RCC 7860 (cell line): ENCODE data around the gene DPM2.

Experiments
- DNase-seq: peaks from one replicate; pipeline ENCODE4 v3.0.0-alpha.2; 2015; ENCODE audit warnings: low spot score
- FAIRE-seq: peaks from 2 replicates; lab custom pipeline; 2012; peaks lifted over from hg19 to GRCh38; lab: Jason Lieb, UNC

The DPM2 gene

DNA sequence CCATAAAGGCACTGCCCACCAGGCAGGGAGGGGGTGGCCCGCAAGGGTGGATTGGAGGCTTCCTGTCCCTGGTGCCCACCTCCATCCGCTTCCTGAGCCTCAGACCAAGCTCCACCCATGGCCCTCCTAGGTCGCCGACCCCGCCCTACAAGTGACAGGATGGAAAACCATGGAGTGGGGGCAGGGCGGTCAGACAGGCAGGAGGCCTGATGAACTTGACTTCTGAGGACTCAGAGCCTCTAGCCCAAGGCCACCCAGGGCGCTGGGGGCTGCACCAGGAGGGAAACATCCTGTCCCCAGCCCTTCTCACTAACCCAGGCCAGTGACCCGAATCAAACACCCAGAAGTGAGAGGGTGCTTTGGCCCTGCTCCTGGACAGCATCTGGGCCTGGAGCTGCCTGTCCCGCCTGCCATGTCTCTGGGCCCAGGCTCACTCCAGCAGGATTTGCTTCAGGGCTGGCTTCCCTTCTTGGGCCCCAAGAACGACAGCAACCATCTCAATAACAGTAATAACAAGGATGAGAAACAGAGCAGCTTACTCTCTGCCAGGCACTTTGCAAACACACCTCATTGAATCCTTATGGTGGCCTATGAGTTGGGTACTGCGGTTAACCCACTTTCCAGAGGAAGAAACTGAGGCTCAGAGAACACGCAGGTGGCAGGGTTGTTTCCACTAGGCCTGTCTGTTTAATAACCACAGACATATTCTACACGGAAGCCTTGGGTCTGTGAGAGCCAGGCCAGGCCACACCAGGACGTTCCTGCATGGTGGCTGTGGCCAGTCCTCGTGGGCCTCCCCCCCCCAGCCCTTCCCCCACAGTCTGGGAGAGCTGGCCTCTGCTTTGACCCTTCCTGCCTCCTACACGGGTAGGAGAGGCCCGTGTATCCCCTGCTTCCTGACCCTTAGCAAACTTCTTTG, 33.8 kb downstream of the DPM2 start:
- FAIRE-seq (no peak), DNase-seq (peak; percentile 22)

DNA sequence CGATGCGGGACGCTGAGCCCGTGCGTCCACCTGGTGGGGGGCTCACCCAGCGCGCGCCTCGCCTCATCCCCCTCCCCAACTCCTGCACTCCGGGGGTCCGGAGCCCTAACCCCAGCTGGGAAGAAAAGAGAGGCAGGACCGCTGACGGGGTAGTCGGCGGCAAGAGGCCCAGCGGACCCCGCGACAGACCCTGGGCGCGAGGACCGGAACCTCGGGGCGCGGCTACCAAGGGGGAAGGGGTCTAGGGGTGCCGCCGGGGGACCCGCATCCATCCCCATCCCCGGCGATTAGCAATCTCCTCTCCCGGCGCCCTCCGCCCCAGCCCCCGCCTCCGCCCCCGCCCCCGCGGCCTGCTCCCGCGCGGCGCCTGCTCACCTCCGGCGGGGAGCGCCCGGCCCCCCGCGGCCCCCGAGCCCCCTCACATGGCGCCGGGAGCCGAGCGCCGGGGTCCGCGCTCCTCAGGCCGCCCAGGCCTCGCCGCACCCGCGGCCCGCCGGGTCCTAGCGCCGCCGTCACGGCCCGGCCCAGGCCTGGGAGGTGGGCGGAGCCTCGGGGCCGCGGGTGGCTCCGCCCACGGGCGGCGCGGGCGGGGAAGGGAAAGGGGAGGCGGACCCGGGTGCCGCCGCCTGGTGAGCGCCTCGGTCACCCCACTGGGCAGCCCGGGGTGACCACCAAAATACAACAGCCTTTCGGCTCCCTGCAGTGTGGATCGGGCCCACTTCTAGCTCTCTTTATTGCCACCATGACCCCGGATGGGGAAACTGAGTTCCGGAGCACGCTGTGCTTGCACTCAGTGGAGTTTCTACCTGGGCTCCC, 38.3 kb downstream of the DPM2 start, which contains the start of gene ST6GALNAC6:
Gene ST6GALNAC6, minus strand, starts transcription at position 476 of the 816 bp plus-strand sequence. CDS start 1,622 bp downstream, outside the sequence.
- DNase-seq (peak; percentile 14), FAIRE-seq (no peak)

- no peak for FAIRE-seq
- peak; percentile 26 for DNase-seq
These were observed 39.1 kb downstream of the DPM2 start for GRCh38 chr9:127898433-127899127.

DNA sequence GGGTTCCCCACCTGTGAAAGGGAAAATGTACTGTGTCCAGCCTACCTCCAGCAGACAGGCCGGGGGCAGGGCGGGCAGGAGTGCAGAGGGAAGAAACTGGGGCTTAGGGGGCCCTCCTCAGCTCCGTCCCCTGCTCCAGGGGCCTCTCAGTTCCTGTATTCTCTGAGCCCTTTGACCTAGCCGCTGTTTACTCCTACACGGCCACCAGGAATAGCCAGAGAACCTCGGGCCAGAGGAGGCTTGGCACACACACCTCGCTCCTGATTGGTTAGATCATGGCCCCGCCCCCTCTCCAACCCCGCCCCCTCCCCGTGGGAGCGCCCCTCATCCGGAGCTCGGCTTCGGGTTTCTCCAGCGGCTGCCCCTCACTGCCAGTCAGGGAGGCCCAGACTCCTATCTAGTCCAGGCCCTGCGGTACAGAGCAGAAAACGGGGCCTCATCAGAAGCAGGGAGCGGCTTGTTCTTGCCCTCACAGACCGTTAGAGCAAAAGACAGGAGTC, 40.4 kb downstream of the DPM2 start:
- no peak for DNase-seq
- FAIRE-seq: no peak

- FAIRE-seq: no peak
- DNase-seq: no peak
These were observed 41.1 kb downstream of the DPM2 start for GRCh38 chr9:127896395-127897192.

DNA sequence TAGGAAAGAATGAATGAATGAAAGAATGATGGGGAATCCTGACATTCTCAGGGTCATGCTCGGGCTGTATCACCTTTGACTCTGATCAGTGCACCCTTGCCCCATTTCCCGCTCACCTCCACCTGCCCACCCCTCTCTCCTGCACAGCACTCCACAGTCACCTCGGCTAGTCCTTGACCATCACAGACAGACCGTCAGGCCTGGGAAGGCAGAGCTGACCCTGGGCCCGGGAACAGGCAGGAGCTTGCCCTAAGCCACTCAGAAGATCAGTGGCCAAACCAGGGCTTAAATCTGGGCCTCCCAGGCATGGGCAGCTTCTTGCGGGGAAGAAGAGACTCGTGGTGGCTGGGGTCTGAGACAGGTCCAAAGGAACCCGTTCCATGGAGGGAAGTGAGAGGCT, 41.8 kb downstream of the DPM2 start:
- FAIRE-seq: no peak
- DNase-seq: no peak

- FAIRE-seq: no peak
- no peak for DNase-seq
These were observed 44.3 kb downstream of the DPM2 start for GRCh38 chr9:127893392-127893791.

DNA sequence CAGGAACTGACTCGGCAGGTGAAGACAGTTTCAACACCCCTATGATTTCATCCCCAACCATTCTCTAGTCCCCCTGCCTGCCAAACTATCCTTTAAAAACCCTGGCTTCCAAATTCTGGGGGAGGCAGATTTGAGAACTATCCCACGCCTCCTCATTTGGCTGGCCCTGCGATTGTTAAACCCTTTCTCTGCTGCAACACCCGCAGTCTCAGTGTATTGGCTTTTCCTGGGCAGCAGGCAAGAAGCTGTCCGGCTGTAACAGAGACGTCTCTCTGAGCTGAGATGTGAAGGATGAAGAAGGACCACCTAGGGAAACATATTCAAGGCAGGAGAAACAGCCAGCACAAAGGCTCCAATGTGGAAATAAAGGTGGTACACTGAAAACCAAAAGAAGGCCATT, 44.8 kb downstream of the DPM2 start:
- DNase-seq (no peak), FAIRE-seq (no peak)

DNA sequence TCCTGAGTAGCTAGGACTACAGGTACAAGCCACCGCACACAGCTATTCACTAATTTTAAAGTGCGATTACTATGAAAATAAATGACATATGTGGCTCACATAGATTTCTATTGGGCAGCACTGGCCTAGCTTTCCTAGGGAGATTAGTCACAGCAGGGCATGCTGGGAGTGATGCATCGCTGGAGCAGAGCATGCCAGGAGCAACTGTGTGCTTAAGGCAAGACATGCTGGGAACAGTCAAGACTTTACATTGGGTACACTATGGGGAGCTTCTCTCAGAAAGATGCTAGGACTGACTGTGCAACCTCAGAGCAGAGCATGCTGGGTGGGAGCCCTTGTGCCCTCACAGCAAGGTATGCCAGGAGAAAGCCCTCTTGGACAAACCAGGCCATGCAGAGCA, 47.6 kb downstream of the DPM2 start:
- DNase-seq (peak; percentile 11), FAIRE-seq (no peak)

- DNase-seq (no peak), FAIRE-seq (no peak)
These were observed 49.9 kb downstream of the DPM2 start for GRCh38 chr9:127887792-127888191.

- FAIRE-seq: no peak
- no peak for DNase-seq
These were observed 51.2 kb downstream of the DPM2 start for GRCh38 chr9:127886401-127886972.

DNA sequence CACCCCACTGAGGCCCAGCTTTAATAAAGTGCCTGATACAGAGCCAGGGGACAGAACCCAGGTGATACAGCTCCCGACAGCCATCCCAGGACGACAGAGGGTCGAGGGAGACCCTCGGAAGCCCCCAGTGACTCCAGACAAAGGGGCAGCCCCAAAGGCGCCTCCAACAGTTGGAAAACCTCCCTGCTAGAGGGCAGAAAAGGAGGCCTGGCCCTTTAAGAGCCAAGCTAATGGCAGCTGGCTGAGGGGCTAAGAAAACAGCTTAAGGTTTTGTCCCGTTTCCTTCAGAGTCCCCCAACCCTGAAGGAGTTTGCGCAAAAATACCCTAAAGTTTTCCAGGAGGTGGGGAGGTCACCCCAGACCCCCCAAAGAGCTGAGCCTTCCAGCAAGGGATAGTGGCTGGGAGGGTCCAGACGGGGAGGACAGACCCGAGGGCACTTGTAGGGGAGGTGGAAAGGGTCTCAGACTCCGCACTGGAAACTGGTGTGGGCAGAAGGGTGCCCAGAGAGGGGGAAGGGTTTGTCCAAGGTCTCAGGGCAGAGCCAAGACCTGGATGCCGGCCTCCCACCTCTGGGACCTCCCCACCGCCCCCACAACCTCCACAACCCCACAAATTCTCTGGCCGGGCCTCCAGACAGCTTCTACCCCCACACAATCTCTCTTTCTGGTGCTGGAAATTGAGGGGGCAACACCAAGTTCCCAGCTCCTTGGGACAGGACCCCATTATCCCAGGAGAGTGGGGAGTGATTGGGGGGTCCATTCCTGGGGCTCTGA, 52.0 kb downstream of the DPM2 start:
- DNase-seq: no peak
- FAIRE-seq: no peak
